HT-29 (cell line): ENCODE measurements around the gene CCDC91. TPM values are rescaled to one million over a fixed set of nuclear protein-coding genes. Genes with fewer than 3 reads are reported as not detected.

Experiments
- DNase-seq: peaks from one replicate; pipeline ENCODE4 v3.0.0-alpha.2; 2015; ENCODE audit warnings: low spot score
- small RNA-seq: library from RNA; depleted of rRNA; stranded (forward); fragments of <200 nt; gene quantifications from one replicate; pipeline ENCODE3, GENCODE V24; 2014
- total RNA-seq: library from RNA; depleted of rRNA; stranded (reverse); fragments of >200 nt; shearing (Covaris generic); gene quantifications from 2 replicates; pipeline ENCODE4 v1.2.3, GENCODE V29; 2014; rRNA removed

Gene CCDC91
- total RNA-seq, 1 experiment from 2014 or later: 10.1 TPM

GRCh38 chr12:28578361-28578760 is 388.1 kb downstream of the CCDC91 start:
- peak; percentile 8 for DNase-seq

DNA sequence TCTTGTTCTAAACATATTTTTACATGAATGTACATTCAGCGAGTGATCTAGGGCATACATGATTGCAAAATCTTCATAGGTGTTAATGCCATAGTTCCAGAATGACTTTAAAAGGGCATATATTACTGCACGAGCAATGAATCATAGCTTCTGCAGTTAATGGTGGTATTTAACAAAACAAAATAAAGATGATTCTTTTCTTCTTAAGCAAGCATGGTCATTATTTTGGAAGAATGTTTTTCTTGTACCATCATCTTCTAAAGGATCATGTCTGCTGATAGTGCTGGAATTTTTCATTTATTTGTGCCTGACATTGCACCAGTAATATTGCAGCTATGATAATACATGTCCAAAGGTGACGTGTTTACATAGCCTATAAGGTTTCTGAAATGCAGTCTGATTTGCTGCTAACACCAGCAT is 388.6 kb downstream of the CCDC91 start:
- no peak for DNase-seq

- DNase-seq: no peak
Measured at GRCh38 chr12:28582672-28583376, 392.6 kb downstream of the CCDC91 start.

GRCh38 chr12:28583701-28584261 is 393.5 kb downstream of the CCDC91 start:
- no peak for DNase-seq

- DNase-seq: no peak
Measured at GRCh38 chr12:28585146-28585545, 394.9 kb downstream of the CCDC91 start.

DNA sequence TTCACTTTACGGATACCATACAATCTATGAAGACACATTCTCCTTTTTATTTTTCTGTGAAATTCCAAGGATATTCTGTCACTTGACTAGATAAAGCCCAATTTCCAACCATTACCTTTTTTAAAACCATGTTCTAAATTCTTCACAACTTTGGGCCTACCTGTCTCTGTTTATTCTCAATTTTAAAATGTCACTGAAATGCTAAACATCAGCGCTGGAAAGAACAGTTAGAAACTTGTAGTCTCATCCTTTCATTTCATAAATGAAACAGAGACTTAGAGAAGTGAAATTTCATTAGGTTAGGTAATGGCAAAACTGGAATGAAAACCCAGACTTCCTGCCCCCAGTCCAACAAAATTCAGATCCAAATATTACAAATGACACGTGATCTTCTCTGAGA is 396.2 kb downstream of the CCDC91 start:
- no peak for DNase-seq

GRCh38 chr12:28591831-28592230 is 401.6 kb downstream of the CCDC91 start:
- no peak for DNase-seq

Small RNA genes lying within 50 kb of the gene (small RNA-seq; reads per million reads assigned to genes)
- 84.0 reads per million, percentile 96 among the genes with 10 or more reads in this experiment for gene RNA5SP355
- not detected for gene RNU4-54P

Other genes with a start within 250 kb of the CCDC91 start
- 0.46 and 1.6 TPM in 2 replicates for gene PTHLH, start 217.7 kb upstream of the CCDC91 start, total RNA-seq